ENCODE measurements around the gene C2orf78.

The C2orf78 gene

GRCh38 chr2:73821669-73822068, 37.7 kb downstream of the C2orf78 start:
- TF ChIP-seq TAF1 (IDR thresholded peaks at IDR 0.05; ENCODE audit: low read depth) (no peak), FOXM1 (IDR thresholded peaks at IDR 0.05; ENCODE audit: borderline replicate concordance, low read depth) (no peak), EGR1 (IDR thresholded peaks at IDR 0.05) (no peak), CEBPB (IDR thresholded peaks at IDR 0.05) (no peak), YY1 (IDR thresholded peaks at IDR 0.05; ENCODE audit: low read depth) (no peak), NFIC (IDR thresholded peaks at IDR 0.05) (no peak), USF1 (IDR thresholded peaks at IDR 0.05) (no peak), TCF12 (IDR thresholded peaks at IDR 0.05; ENCODE audit: low read depth) (no peak), REST (IDR thresholded peaks at IDR 0.05; ENCODE audit: low read depth) (no peak)

- TF ChIP-seq YY1 (IDR thresholded peaks at IDR 0.05; ENCODE audit: low read depth) = no peak
- no peak for TF ChIP-seq ZBTB7A (IDR thresholded peaks at IDR 0.05; ENCODE audit: low read depth)
- TF ChIP-seq REST (IDR thresholded peaks at IDR 0.05; ENCODE audit: low read depth) = no peak
- TF ChIP-seq NFIC (IDR thresholded peaks at IDR 0.05) = no peak
- no peak for TF ChIP-seq CREB1 (IDR thresholded peaks at IDR 0.05; ENCODE audit: low read depth)
- TF ChIP-seq RAD21 (IDR thresholded peaks at IDR 0.05; ENCODE audit: low read depth) = no peak
- no peak for TF ChIP-seq TAF1 (IDR thresholded peaks at IDR 0.05; ENCODE audit: low read depth)
- no peak for TF ChIP-seq FOXM1 (IDR thresholded peaks at IDR 0.05; ENCODE audit: borderline replicate concordance, low read depth)
- TF ChIP-seq MAX (IDR thresholded peaks at IDR 0.05) = no peak
- no peak for TF ChIP-seq USF1 (IDR thresholded peaks at IDR 0.05)
- no peak for TF ChIP-seq EGR1 (IDR thresholded peaks at IDR 0.05)
- TF ChIP-seq EP300 (IDR thresholded peaks at IDR 0.05; ENCODE audit: borderline replicate concordance) = no peak
- no peak for TF ChIP-seq TCF12 (IDR thresholded peaks at IDR 0.05; ENCODE audit: low read depth)
- TF ChIP-seq CEBPB (IDR thresholded peaks at IDR 0.05) = no peak
- no peak for TF ChIP-seq TEAD4 (IDR thresholded peaks at IDR 0.05)
Observed at GRCh38 chr2:73822276-73822675, 38.3 kb downstream of the C2orf78 start.

GRCh38 chr2:73822991-73823390, 39.0 kb downstream of the C2orf78 start:
- TF ChIP-seq ZBTB7A (IDR thresholded peaks at IDR 0.05; ENCODE audit: low read depth) (no peak), FOXM1 (IDR thresholded peaks at IDR 0.05; ENCODE audit: borderline replicate concordance, low read depth) (no peak), TAF1 (IDR thresholded peaks at IDR 0.05; ENCODE audit: low read depth) (no peak), TEAD4 (IDR thresholded peaks at IDR 0.05) (no peak)

GRCh38 chr2:73823416-73823815, 39.4 kb downstream of the C2orf78 start:
- TF ChIP-seq RAD21 (IDR thresholded peaks at IDR 0.05; ENCODE audit: low read depth) (no peak), TEAD4 (IDR thresholded peaks at IDR 0.05) (no peak), EP300 (IDR thresholded peaks at IDR 0.05; ENCODE audit: borderline replicate concordance) (no peak), YY1 (IDR thresholded peaks at IDR 0.05; ENCODE audit: low read depth) (no peak), NFIC (IDR thresholded peaks at IDR 0.05) (no peak), TAF1 (IDR thresholded peaks at IDR 0.05; ENCODE audit: low read depth) (no peak), ZBTB7A (IDR thresholded peaks at IDR 0.05; ENCODE audit: low read depth) (no peak), USF1 (IDR thresholded peaks at IDR 0.05) (no peak), REST (IDR thresholded peaks at IDR 0.05; ENCODE audit: low read depth) (no peak), FOXM1 (IDR thresholded peaks at IDR 0.05; ENCODE audit: borderline replicate concordance, low read depth) (no peak), EGR1 (IDR thresholded peaks at IDR 0.05) (no peak), MAX (IDR thresholded peaks at IDR 0.05) (no peak)
